A673 (cell line): ENCODE results near the gene MFSD1.

Experiments
- EZH2 ChIP-seq: fragments of 200-600 bp; sonication (generic); IDR thresholded peaks from 2 replicates; pipeline ENCODE4 v1.6.1; 2017; ENCODE audit warnings: borderline replicate concordance, low read depth, mild to moderate bottlenecking, mixed read lengths, antibody characterized with exemption, low read length; ENCODE audit not compliant: poor library complexity, severe bottlenecking
- TF ChIP-seq, protein P1 (sequence below): fragments of 300-800, 200-600 bp; sonication (generic); conservative IDR thresholded peaks from 2 replicates; pipeline ENCODE4 v1.5.1; 2017; ENCODE audit warnings: low read depth, mild to moderate bottlenecking, antibody characterized with exemption, low read length, moderate library complexity, mixed read lengths

DNA sequence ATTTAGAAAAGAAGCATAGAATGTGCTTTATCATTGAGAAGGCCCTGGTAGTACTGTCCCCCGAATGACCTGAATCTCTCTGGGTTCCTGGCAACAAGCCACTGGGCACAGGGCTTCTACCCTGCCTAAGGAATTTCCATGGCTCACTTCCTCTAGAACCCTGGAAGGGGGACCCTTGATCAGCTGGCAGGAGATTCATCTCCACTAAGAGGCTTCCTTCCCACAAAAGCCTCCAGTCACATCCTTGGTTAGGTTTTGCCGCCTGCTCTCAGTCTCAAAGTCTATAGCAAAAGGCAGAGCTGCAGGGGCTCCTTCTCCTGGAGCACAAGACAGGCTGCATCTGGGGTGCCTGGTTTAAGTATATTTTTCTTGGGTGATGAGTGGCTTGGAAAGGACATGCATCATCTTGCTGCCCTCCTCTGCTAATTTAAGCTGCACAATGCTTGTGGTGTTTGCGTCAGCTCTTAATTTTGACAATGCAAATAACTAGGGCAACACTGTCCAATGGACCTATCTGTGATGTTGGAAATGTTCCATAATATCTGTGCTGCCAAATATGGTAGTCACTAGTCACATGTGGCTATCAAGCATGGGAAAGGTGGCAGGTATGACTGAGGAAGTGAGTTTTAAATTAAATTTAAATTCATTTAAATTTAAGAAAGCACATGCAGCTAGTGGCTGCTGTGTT lies 36.2 kb upstream of the MFSD1 start:
- no peak for TF ChIP-seq EZH2
- TF ChIP-seq, protein P1, sequence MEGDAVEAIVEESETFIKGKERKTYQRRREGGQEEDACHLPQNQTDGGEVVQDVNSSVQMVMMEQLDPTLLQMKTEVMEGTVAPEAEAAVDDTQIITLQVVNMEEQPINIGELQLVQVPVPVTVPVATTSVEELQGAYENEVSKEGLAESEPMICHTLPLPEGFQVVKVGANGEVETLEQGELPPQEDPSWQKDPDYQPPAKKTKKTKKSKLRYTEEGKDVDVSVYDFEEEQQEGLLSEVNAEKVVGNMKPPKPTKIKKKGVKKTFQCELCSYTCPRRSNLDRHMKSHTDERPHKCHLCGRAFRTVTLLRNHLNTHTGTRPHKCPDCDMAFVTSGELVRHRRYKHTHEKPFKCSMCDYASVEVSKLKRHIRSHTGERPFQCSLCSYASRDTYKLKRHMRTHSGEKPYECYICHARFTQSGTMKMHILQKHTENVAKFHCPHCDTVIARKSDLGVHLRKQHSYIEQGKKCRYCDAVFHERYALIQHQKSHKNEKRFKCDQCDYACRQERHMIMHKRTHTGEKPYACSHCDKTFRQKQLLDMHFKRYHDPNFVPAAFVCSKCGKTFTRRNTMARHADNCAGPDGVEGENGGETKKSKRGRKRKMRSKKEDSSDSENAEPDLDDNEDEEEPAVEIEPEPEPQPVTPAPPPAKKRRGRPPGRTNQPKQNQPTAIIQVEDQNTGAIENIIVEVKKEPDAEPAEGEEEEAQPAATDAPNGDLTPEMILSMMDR, result no peak
